Ovary (tissue), 3 donors: Measurements from ENCODE around the gene ORC1.

Source experiments
- EP300 ChIP-seq: sonication (generic); formaldehyde crosslinking; IDR thresholded peaks from one replicate; pipeline ENCODE4 v1.6.1; 2017; ENCODE audit warnings: antibody characterized with exemption
- POLR2A ChIP-seq: fragments of 450-650 bp; IDR thresholded peaks from one replicate; pipeline ENCODE4 v1.6.1; 2017; ENCODE audit warnings: antibody characterized with exemption, mild to moderate bottlenecking, moderate library complexity
- TF ChIP-seq, protein P1 (sequence below), 3 donors: fragments of 450-650 bp in 2 of 3; fragments of 200-600 bp in 1 of 3; IDR thresholded peaks; one replicate each; pipeline versions ENCODE4 v1.5.1 to v1.8.0; 2016 to 2022; ENCODE audit warnings: antibody characterized with exemption in 3 of 3, mild to moderate bottlenecking in 1 of 3
- donor health status: DM: no; HTN: no; CAD: no.

- TF ChIP-seq, protein P1, sequence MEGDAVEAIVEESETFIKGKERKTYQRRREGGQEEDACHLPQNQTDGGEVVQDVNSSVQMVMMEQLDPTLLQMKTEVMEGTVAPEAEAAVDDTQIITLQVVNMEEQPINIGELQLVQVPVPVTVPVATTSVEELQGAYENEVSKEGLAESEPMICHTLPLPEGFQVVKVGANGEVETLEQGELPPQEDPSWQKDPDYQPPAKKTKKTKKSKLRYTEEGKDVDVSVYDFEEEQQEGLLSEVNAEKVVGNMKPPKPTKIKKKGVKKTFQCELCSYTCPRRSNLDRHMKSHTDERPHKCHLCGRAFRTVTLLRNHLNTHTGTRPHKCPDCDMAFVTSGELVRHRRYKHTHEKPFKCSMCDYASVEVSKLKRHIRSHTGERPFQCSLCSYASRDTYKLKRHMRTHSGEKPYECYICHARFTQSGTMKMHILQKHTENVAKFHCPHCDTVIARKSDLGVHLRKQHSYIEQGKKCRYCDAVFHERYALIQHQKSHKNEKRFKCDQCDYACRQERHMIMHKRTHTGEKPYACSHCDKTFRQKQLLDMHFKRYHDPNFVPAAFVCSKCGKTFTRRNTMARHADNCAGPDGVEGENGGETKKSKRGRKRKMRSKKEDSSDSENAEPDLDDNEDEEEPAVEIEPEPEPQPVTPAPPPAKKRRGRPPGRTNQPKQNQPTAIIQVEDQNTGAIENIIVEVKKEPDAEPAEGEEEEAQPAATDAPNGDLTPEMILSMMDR (IDR thresholded peaks at IDR 0.05), result no peak
- TF ChIP-seq POLR2A (no peak), EP300 (no peak)
Observed at GRCh38 chr1:52352690-52353089, 51.5 kb downstream of the ORC1 start.
